HCT116 (cell line): ENCODE measurements around the gene NDUFV3. TPM values are rescaled to one million over a fixed set of nuclear protein-coding genes. Genes with fewer than 3 reads are reported as not detected.

Experiments
- ATAC-seq: fragments of 200-7000 bp; cut with Tn5 transposase; 2 replicates; pipeline ENCODE4 v1.9.1; 2020; ENCODE audit warnings: mild to moderate bottlenecking, moderate library complexity
- BruUV-seq: library from RNA; stranded (reverse); fragments of 400-500 nt; replicated peaks from 2 replicates; lab custom pipeline; 2021; lab: Mats Ljungman, UMichigan
- CTCF ChIA-PET: fragments of 300-600 bp; sonication (Branson Sonifier 250); formaldehyde crosslinking; loops from one replicate; lab custom pipeline; 2021; ENCODE audit warnings: antibody characterized with exemption; lab: Charles Lee
- POLR2A ChIA-PET: fragments of 300-600, 350-600 bp; sonication (Branson Sonifier 250); formaldehyde crosslinking; loops from one replicate; lab custom pipeline; 2021; ENCODE audit warnings: antibody characterized with exemption; lab: Charles Lee
- RAD21 ChIA-PET, 2 experiments: fragments of 300-600 bp; sonication (Branson Sonifier 250); formaldehyde crosslinking; loops; one replicate each; lab custom pipeline; 2023; ENCODE audit warnings: low total read pairs in 2 of 2; ENCODE audit not compliant: uncharacterized antibody in 2 of 2, unreplicated experiment in 2 of 2, low non-redundant PET in 1 of 2; lab: Charles Lee
- DNase-seq: peaks from one replicate; pipeline ENCODE4 v3.0.0-alpha.2; 2010; ENCODE audit warnings: low read depth, low spot score
- H2AFZ ChIP-seq: fragments of 200-600 bp; shearing (Covaris generic), sonication (generic); 2 replicates; pipeline ENCODE4 v1.6.1; 2017; ENCODE audit warnings: low read depth, mixed run types, mixed read lengths, antibody characterized with exemption, low read length; ENCODE audit not compliant: poor library complexity, severe bottlenecking
- H3K27ac ChIP-seq: 2 replicates; pipeline ENCODE4 v1.5.1; 2012; ENCODE audit warnings: low read depth, low read length
- H3K27me3 ChIP-seq: fragments of 200-600 bp; sonication (generic); 2 replicates; pipeline ENCODE4 v1.6.1; 2016; ENCODE audit warnings: mixed run types, low read length, mixed read lengths; ENCODE audit not compliant: insufficient read depth
- H3K36me3 ChIP-seq, 2 experiments: fragments of 200-500 bp in 1 of 2; fragments of 200-600 bp in 1 of 2; sonication (Bioruptor generic) in 1 of 2; sonication (generic) in 1 of 2; 2 replicates each; pipeline versions ENCODE4 v1.5.1 to v1.6.1; 2014 to 2016; ENCODE audit warnings: low read length in 2 of 2, inconsistent platforms in 1 of 2, mixed read lengths in 1 of 2, mixed run types in 1 of 2; ENCODE audit not compliant: insufficient read depth in 2 of 2, control insufficient read depth in 1 of 2
- H3K4me1 ChIP-seq, 2 experiments: fragments of 200-600 bp in 1 of 2; sonication (generic) in 1 of 2; 2 replicates each; pipeline versions ENCODE4 v1.5.1 to v1.6.1; 2012 to 2017; ENCODE audit warnings: low read length in 2 of 2, inconsistent platforms in 1 of 2, mild to moderate bottlenecking in 1 of 2, mixed read lengths in 1 of 2, mixed run types in 1 of 2, moderate library complexity in 1 of 2; ENCODE audit not compliant: insufficient read depth in 2 of 2, control insufficient read depth in 1 of 2
- H3K4me2 ChIP-seq: fragments of 200-600 bp; sonication (generic); 2 replicates; pipeline ENCODE4 v1.6.1; 2017; ENCODE audit warnings: mixed run types, low read length, mixed read lengths
- H3K4me3 ChIP-seq, 2 experiments: fragments of 200-600 bp in 1 of 2; sonication (generic) in 1 of 2; replicated peaks in 1 of 2; 2 replicates each; pipeline ENCODE4 v1.5.1; 2011 to 2016; ENCODE audit warnings: low read length in 2 of 2, control low read depth in 1 of 2, low read depth in 1 of 2, mild to moderate bottlenecking in 1 of 2, mixed read lengths in 1 of 2, mixed run types in 1 of 2
- H3K79me2 ChIP-seq: fragments of 200-600 bp; sonication (generic); 2 replicates; pipeline ENCODE4 v1.6.1; 2017; ENCODE audit warnings: mild to moderate bottlenecking, mixed run types, low read length, moderate library complexity, mixed read lengths; ENCODE audit not compliant: insufficient read depth
- H3K9ac ChIP-seq: fragments of 200-600 bp; sonication (generic); 2 replicates; pipeline ENCODE4 v1.6.1; 2016; ENCODE audit warnings: low read length, mixed read lengths
- H3K9me2 ChIP-seq: fragments of 200-600 bp; sonication (generic), shearing (Covaris generic); 2 replicates; pipeline ENCODE4 v1.6.1; 2017; ENCODE audit warnings: mixed run types, mild to moderate bottlenecking, moderate library complexity; ENCODE audit not compliant: insufficient read depth
- H3K9me3 ChIP-seq, 2 experiments: fragments of 200-500 bp in 1 of 2; fragments of 200-600 bp in 1 of 2; sonication (Bioruptor generic) in 1 of 2; sonication (generic) in 1 of 2; 2 replicates each; pipeline ENCODE4 v1.6.1; 2014 to 2017; ENCODE audit warnings: low read length in 2 of 2, mixed read lengths in 2 of 2, inconsistent platforms in 1 of 2, low read depth in 1 of 2, mild to moderate bottlenecking in 1 of 2, mixed run types in 1 of 2, moderate library complexity in 1 of 2; ENCODE audit not compliant: control insufficient read depth in 1 of 2, insufficient read depth in 1 of 2
- H4K20me1 ChIP-seq: fragments of 200-600 bp; sonication (generic), shearing (Covaris generic); 2 replicates; pipeline ENCODE4 v1.6.1; 2017; ENCODE audit warnings: mixed run types, mild to moderate bottlenecking, moderate library complexity; ENCODE audit not compliant: insufficient read depth
- ATF3 ChIP-seq: IDR thresholded peaks from 2 replicates; pipeline ENCODE4 v1.6.1; 2012
- CBX3 ChIP-seq: IDR thresholded peaks from 2 replicates; pipeline ENCODE4 v1.6.1; 2012; ENCODE audit warnings: low read depth
- CEBPB ChIP-seq: IDR thresholded peaks from 2 replicates; pipeline ENCODE4 v1.6.1; 2012; ENCODE audit warnings: low read depth
- CTCF ChIP-seq, 3 experiments: fragments of 200-600 bp in 1 of 3; sonication (generic) in 1 of 3; IDR thresholded peaks in 2 of 3; conservative IDR thresholded peaks in 1 of 3; 2 replicates each; pipeline ENCODE4 v1.5.1; 2012 to 2017; ENCODE audit warnings: low read depth in 2 of 3, low read length in 2 of 3, antibody characterized with exemption in 1 of 3, borderline replicate concordance in 1 of 3, control low read depth in 1 of 3, mild to moderate bottlenecking in 1 of 3, mixed read lengths in 1 of 3, mixed run types in 1 of 3, moderate library complexity in 1 of 3; ENCODE audit not compliant: insufficient read depth in 1 of 3
- EGR1 ChIP-seq: IDR thresholded peaks from 2 replicates; pipeline ENCODE4 v1.6.1; 2012; ENCODE audit warnings: low read depth
- ELF1 ChIP-seq: IDR thresholded peaks from 2 replicates; pipeline ENCODE4 v1.6.1; 2012; ENCODE audit warnings: low read depth, borderline replicate concordance
- EZH2 ChIP-seq: fragments of 200-600 bp; sonication (generic); IDR thresholded peaks from 2 replicates; pipeline ENCODE4 v1.6.1; 2017; ENCODE audit warnings: antibody characterized with exemption, mixed run types
- EZH2phosphoT487 ChIP-seq: fragments of 200-600 bp; IDR thresholded peaks from 2 replicates; pipeline ENCODE4 v1.6.1; 2018; ENCODE audit warnings: antibody characterized with exemption, borderline replicate concordance
- FOSL1 ChIP-seq: IDR thresholded peaks from 2 replicates; pipeline ENCODE4 v1.6.1; 2012; ENCODE audit warnings: low read depth
- JUND ChIP-seq: IDR thresholded peaks from 2 replicates; pipeline ENCODE4 v1.6.1; 2012
- MAX ChIP-seq: IDR thresholded peaks from 2 replicates; pipeline ENCODE4 v1.6.1; 2012
- SP1 ChIP-seq: IDR thresholded peaks from 2 replicates; pipeline ENCODE4 v1.6.1; 2012; ENCODE audit warnings: low read depth
- TCF7L2 ChIP-seq: IDR thresholded peaks from 2 replicates; pipeline ENCODE4 v1.7.0; 2011; ENCODE audit warnings: borderline replicate concordance, inconsistent platforms; ENCODE audit not compliant: insufficient read depth, insufficient read length; ENCODE audit errors: extremely low read depth
- ZBTB33 ChIP-seq: IDR thresholded peaks from 2 replicates; pipeline ENCODE4 v1.6.1; 2011; ENCODE audit warnings: mild to moderate bottlenecking, low read length, moderate library complexity; ENCODE audit not compliant: insufficient replicate concordance; ENCODE audit errors: extremely low read depth
- intact Hi-C: fragments of 100-400 bp; cut with micrococcal nuclease; formaldehyde crosslinking; loops from 2 replicates; pipeline ENCODE4 v1.10.0; 2022
- total RNA-seq: library from RNA; stranded (reverse); gene quantifications from one replicate; pipeline ENCODE4 v1.2.1, GENCODE V29; 2021; ENCODE audit not compliant: unreplicated experiment

NDUFV3 gene
- total RNA-seq, 1 experiment from 2014 or later = 35.2 TPM

- Histone ChIP-seq H3K4me3 (no peak overlapping the region), H3K9me2 (no peaks in the 10 kb centered on the region), H3K4me2 (no peak overlapping the region), H3K9me3 (no peaks in the 10 kb centered on the region), H3K4me1 (peaks cover 7 to 13% of the 10 kb centered on the region in 2 experiments; a peak in 3 of 4 replicates), H2AFZ (no peak overlapping the region), H4K20me1 (no peaks in the 10 kb centered on the region), H3K36me3 (no peaks in the 10 kb centered on the region), H3K27ac (no peak overlapping the region), H3K9ac (no peak overlapping the region), H3K27me3 (no peaks in the 10 kb centered on the region), H3K79me2 (no peaks in the 10 kb centered on the region)
- ATAC-seq (no peak), DNase-seq (no peak)
- POLR2A ChIA-PET = no interaction called here
- RAD21 ChIA-PET = no interaction called here
- no TSS peak for BruUV-seq
- intact Hi-C loops = no loop called here
- CTCF ChIA-PET = interaction anchor here (0.7 kb wide), 1 partner anchor 561 kb away, joined by 3 read pairs; no protein-coding TSS in a partner anchor
- no peak for TF ChIP-seq TCF7L2
- TF ChIP-seq CEBPB = no peak
- TF ChIP-seq EZH2phosphoT487 = no peak
Measured at GRCh38 chr21:42921927-42922326, 28.8 kb downstream of the NDUFV3 start.

GRCh38 chr21:42922918-42923317, 29.8 kb downstream of the NDUFV3 start:
- Histone ChIP-seq H3K27ac (no peak overlapping the region), H3K4me1 (peaks cover 7 to 13% of the 10 kb centered on the region in 2 experiments; a peak in 3 of 4 replicates), H3K79me2 (no peaks in the 10 kb centered on the region), H3K9ac (no peak overlapping the region), H2AFZ (no peak overlapping the region), H3K9me3 (no peaks in the 10 kb centered on the region), H3K36me3 (no peaks in the 10 kb centered on the region), H3K27me3 (no peaks in the 10 kb centered on the region), H4K20me1 (no peaks in the 10 kb centered on the region), H3K4me3 (no peak overlapping the region), H3K9me2 (no peaks in the 10 kb centered on the region), H3K4me2 (no peak overlapping the region)
- DNase-seq = no peak
- intact Hi-C loops = no loop called here
- CTCF ChIA-PET = no interaction called here
- POLR2A ChIA-PET = no interaction called here
- ATAC-seq = no peak
- BruUV-seq = no TSS peak
- RAD21 ChIA-PET = no interaction called here
- TF ChIP-seq JUND = no peak
- TF ChIP-seq TCF7L2 = no peak
- no peak for TF ChIP-seq MAX
- no peak for TF ChIP-seq EZH2phosphoT487
- no peak for TF ChIP-seq CTCF (IDR thresholded peaks at IDR 0.05 in 2 of 3, conservative IDR thresholded peaks at IDR 0.05 in 1 of 3; ENCODE audit: borderline replicate concordance in 1 of 3, insufficient read depth in 1 of 3, low read depth in 2 of 3, low read length in 2 of 3)
- no peak for TF ChIP-seq ELF1
- TF ChIP-seq FOSL1 = no peak
- TF ChIP-seq EGR1 = no peak
- no peak for TF ChIP-seq SP1
- TF ChIP-seq ATF3 = no peak
- no peak for TF ChIP-seq CBX3
- TF ChIP-seq ZBTB33 = no peak
- TF ChIP-seq EZH2 = no peak
- TF ChIP-seq CEBPB = no peak
